ENCODE data around the gene TAGLN2.
"Not testable (repeated sequence)": the region's sequence is repeated elsewhere in the genome, so short reads cannot be mapped to it uniquely, and the experiment has no call there.

Gene TAGLN2

DNA sequence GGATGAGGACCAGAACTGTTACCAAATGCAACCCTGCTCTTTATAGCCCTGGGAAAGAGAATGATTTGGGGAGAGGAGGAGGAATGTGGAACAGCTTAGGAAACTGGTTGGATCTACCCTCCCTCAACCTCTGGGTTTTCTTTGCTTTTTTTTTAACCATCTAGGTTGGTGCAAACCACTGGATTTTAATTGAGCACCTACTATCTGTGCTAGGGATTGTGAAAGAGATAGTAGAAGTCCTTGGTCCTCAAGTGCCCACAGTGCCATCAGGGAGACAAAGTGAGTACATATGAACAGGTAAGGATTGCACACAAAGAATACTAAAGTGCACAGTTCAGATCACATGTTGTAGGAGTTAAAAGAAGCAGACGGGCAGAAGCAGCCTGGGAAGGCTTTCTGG lies 4.7 kb downstream of the TAGLN2 start:
- DNase-seq, result no peak

- no peak for DNase-seq
These were observed 5.1 kb downstream of the TAGLN2 start for GRCh38 chr1:159920202-159920601.

DNA sequence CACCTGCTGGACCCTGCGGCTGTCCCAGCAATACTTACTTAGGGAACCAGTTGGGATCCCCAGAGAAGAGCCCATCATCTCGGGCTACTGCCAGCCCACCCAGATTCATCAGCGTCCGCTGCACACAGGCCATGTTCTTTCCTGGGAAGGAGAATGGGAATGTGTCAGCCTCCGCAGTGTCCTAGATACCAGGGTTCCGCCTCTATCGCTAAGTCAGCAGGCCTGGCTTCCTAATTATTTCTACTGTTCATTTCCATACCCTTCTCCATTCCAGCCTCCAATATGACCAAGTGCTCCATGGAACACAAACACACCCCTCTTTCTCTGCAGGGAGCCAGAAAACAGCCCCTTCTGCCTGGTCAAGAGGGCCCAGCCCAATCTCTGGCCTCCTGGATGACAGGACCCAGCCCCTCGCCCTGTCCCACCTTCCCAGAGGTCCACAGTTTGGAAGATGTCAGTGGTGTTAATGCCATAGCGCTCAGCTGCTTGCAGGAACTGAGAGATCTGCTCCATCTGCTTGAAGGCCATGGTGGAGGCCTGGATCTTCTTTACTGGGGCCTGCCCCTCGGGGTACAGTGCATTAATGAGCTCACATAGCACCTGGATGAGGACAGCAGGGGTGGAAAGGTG lies 6.0 kb downstream of the TAGLN2 start:
- no peak for DNase-seq

DNA sequence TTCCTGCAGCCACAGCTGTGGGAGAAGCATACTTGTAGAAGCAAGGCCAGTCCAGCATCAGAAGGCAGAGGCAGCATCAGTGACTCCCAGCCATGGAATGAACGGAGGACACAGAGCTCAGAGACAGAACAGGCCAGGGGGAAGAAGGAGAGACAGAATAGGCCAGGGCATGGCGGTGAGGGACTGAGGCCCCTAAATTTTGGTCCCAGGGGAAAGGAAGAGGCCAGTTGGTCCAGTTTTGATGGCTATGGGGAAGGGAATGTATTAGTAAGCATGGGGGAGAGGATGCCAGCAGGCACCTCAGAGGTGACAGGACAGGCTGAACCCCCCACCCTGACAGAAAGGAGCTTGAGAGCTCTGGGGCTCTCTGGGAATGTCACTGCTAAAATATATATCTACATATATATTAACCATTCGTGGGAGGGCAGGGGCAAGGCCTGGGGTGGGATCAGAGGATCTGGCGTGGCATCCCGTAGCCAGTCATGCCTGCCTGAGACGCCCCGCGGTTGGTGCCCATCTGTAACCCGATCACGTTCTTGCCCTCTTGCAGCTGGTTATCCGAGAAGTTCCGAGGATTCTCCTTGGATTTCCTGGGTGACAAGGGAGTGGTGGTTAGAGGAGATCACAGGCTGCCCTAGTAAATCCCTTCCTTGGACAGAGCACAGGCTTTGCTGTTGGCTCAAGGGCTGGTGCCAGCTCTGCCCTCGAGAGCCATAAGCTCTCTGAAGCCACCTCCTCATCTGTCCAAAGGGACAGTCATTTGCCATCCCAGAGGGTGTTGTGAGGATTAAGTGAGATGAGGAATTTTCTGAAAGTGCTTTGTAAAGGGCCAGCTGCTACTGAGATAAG lies 6.7 kb downstream of the TAGLN2 start:
- no peak for DNase-seq

GRCh38 chr1:159917533-159918351 lies 7.6 kb downstream of the TAGLN2 start:
- no peak for DNase-seq

GRCh38 chr1:159916242-159917051 lies 8.9 kb downstream of the TAGLN2 start:
- no peak for DNase-seq

DNA sequence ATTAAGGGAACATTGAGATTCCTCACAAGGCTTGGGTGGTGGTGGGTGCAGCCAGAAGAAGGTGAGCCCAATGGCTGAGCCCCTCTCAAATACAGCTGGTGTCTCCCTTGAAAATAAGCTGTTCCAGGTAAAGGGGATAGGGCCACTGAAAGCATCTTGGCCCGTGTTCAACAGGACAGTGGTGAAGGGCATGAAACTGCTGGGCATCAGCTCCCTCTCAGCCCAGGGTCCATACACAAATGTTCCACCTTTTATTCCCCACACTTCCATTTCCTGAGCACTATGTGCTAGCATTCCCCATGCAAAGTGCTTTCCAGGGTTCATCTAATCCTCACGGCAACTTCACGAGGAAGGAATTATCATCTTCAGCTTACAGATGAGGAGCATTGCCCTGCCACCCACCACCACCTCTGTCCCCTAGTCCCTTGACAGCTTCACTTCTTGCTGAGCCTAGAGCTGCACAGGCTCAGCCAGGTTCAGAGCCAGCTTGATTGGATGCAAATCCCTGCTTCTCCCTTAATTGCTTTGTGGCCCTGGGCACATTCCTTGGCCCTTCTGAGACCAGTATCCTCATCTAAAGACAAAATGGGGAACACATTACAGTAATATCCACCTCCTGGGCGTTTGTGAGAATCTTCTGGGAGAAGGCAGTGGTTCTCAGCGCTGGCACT lies 9.6 kb downstream of the TAGLN2 start:
- DNase-seq, result no peak

DNA sequence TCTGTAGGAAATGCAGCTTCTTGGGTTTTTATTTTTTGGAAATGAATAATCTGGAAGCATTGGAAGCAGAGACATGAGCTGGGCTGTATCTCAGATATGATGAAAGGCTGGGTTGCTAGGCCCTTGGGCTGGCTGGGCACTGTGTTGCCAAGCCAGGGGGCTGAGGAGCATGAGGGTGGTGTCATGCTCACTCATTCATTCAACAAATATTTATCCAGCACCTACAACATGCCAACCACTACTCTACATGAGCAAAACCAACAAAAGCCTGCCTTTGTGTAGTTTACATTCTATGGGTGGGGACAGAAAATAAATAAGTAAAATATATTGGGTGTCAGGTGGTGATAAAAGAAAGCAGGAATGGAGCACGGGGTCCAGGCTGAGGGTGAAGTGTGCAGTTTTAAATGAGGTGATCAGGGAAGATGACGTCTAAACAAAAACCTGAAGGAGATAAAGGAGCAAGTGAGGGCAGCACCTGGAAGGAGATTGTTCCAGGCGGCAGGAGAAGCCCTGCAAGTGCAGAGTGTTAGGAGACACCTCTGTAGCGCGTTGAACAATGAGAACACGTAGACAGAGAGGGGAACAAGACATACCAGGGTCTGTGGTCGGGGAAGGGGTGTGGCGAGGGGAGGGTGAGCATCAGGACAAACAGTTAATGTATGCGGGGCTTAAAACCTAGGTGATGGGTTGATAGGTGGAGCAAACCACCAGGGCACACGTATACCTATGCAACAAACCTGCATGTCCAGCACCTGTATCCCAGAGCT lies 10.9 kb downstream of the TAGLN2 start:
- no peak for DNase-seq

- no peak for DNase-seq
These were observed 11.7 kb downstream of the TAGLN2 start for GRCh38 chr1:159913451-159914192.

- no peak for DNase-seq
These were observed 13.8 kb downstream of the TAGLN2 start for GRCh38 chr1:159911326-159912070.

- DNase-seq, result no peak
These were observed 17.0 kb downstream of the TAGLN2 start for GRCh38 chr1:159908031-159908940.

DNA sequence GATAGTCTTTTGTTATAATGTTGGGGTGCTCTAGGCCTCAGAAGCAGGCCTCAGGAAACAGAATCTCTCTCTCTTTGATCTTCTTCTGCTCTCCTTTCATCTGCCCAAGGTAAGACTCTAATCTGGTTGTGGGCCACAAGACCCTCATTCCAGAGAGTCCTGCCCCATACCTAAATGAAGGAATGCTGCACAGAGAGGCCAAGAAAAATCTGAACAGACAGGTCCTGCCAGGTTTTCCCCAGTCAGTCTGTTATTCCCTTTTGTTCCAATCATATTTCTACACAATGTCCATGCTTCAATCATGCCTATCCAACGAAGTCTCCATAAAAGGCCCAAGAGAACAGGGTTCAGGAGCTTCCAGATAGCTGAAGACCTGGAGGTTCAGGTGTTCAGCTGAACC lies 18.3 kb downstream of the TAGLN2 start:
- DNase-seq, result no peak

- not testable (repeated sequence) for DNase-seq
These were observed 21.3 kb downstream of the TAGLN2 start for GRCh38 chr1:159904036-159904435.

DNA sequence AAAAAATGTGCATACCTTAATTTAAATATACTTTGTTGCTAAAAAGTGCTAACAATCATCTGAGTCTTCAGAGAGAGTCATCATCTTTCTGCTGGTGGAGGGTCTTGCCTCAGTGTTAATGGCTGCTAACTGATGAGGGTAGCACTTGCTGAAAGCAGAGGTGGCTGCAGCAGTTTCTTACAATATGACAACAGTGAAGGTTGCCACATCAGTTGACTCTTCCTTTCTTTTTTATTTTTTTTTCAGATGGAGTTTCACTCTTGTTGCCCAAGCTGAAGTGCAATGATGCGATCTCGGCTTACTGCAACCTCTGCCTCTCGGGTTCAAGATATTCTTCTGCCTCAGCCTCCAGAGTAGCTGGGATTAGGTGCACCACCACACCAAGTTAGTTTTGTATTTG lies 22.8 kb downstream of the TAGLN2 start:
- no peak for DNase-seq

GRCh38 chr1:159900755-159901360 lies 24.4 kb downstream of the TAGLN2 start:
- DNase-seq, result no peak

GRCh38 chr1:159900086-159900680 lies 25.1 kb downstream of the TAGLN2 start, which contains the start of gene CFAP45:
TSS of gene CFAP45 (minus strand) at chr1:159900165. CDS start at chr1:159900098, 67 bp downstream.
- DNase-seq, result peak; percentile 24

GRCh38 chr1:159899634-159900033 lies 25.7 kb downstream of the TAGLN2 start:
- not testable (repeated sequence) for DNase-seq

DNA sequence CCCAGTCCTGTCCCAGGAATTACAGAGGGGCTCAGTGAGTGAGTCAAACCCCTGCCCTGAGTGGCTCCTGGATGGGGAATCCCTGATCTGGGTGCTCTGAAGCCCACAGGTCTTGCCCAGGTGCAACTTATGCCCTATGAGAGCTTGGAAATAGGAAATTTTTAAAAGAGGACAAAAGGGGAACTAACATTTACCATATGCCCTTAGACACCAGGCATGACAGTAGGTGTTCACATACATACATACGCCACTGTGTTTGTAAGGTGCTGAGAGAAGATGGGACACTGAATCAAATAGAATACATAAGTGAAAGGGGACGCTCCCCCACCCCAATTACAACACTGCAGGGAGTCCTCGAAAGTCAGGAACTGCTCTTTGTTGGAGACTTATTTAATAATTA lies 26.8 kb downstream of the TAGLN2 start:
- DNase-seq, result no peak

All from GOT3 (cell line).